ENCODE measurements around the gene SPATA13. TPM values are rescaled to one million over a fixed set of nuclear protein-coding genes. Genes with fewer than 3 reads are reported as not detected.

Gene SPATA13
- total RNA-seq, 1 experiment from 2014 or later: 21.4 TPM

DNA sequence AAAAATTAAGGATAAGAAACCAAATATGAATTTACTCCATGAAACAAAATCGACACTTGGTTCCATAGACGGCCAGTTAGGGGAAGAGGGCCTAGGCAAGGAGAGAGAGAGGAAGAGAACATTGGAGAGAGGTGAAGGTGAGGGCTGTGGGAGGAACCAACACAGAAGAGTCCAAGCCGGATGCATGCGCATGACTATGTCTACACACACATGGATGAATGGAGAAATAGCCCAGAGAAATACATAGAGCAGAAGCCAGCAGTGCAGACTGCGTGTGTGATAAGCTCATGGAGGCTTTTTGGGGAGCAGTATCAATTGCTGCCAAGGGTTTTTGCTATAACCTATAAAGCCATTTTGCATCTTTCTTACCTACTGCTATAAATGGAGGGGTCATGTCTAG lies 81.6 kb downstream of the SPATA13 start:
- Histone ChIP-seq H3K9me2 (ENCODE audit: insufficient read depth) (no peaks in the 10 kb centered on the region), H2AFZ (ENCODE audit: low read depth, low read length, poor library complexity, severe bottlenecking) (no peak overlapping the region), H3K79me2 (ENCODE audit: insufficient read depth, low read length) (peaks cover 36% of the 10 kb centered on the region; the same call in 1 of the 2 replicates), H3K4me2 (ENCODE audit: low read length) (no peak overlapping the region), H3K36me3 (ENCODE audit: control insufficient read depth in 1 of 2, insufficient read depth in 2 of 2, low read length in 2 of 2) (no peaks in the 10 kb centered on the region), H3K4me1 (ENCODE audit: control insufficient read depth in 1 of 2, insufficient read depth in 2 of 2, low read length in 2 of 2) (peaks cover 0 to 14% of the 10 kb centered on the region in 2 experiments; a peak in 2 of 4 replicates), H4K20me1 (ENCODE audit: insufficient read depth) (no peaks in the 10 kb centered on the region), H3K27me3 (ENCODE audit: insufficient read depth, low read length) (no peaks in the 10 kb centered on the region), H3K27ac (ENCODE audit: low read depth, low read length) (no peak overlapping the region), H3K9me3 (ENCODE audit: control insufficient read depth in 1 of 2, insufficient read depth in 1 of 2, low read depth in 1 of 2, low read length in 2 of 2) (no peaks in the 10 kb centered on the region), H3K4me3 (replicated peaks in 1 of 2; ENCODE audit: low read depth in 1 of 2, low read length in 2 of 2) (no peak overlapping the region), H3K9ac (ENCODE audit: low read length) (no peak overlapping the region)
- ChIA-PET CTCF (no interaction called here), POLR2A (no interaction called here), RAD21 (ENCODE audit: low non-redundant PET in 1 of 2, low total read pairs in 2 of 2, uncharacterized antibody in 2 of 2, unreplicated experiment in 2 of 2) (no interaction called here)
- ATAC-seq: no peak
- intact Hi-C loops (cut with micrococcal nuclease): no loop called here
- TF ChIP-seq, protein P1, sequence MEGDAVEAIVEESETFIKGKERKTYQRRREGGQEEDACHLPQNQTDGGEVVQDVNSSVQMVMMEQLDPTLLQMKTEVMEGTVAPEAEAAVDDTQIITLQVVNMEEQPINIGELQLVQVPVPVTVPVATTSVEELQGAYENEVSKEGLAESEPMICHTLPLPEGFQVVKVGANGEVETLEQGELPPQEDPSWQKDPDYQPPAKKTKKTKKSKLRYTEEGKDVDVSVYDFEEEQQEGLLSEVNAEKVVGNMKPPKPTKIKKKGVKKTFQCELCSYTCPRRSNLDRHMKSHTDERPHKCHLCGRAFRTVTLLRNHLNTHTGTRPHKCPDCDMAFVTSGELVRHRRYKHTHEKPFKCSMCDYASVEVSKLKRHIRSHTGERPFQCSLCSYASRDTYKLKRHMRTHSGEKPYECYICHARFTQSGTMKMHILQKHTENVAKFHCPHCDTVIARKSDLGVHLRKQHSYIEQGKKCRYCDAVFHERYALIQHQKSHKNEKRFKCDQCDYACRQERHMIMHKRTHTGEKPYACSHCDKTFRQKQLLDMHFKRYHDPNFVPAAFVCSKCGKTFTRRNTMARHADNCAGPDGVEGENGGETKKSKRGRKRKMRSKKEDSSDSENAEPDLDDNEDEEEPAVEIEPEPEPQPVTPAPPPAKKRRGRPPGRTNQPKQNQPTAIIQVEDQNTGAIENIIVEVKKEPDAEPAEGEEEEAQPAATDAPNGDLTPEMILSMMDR (IDR thresholded peaks at IDR 0.05 in 2 of 3, conservative IDR thresholded peaks at IDR 0.05 in 1 of 3; ENCODE audit: borderline replicate concordance in 1 of 3, insufficient read depth in 1 of 3, low read depth in 2 of 3, low read length in 2 of 3): no peak
- no peak for DNase-seq (ENCODE audit: low read depth, low spot score)
- BruUV-seq (replicated peaks): no TSS peak

DNA sequence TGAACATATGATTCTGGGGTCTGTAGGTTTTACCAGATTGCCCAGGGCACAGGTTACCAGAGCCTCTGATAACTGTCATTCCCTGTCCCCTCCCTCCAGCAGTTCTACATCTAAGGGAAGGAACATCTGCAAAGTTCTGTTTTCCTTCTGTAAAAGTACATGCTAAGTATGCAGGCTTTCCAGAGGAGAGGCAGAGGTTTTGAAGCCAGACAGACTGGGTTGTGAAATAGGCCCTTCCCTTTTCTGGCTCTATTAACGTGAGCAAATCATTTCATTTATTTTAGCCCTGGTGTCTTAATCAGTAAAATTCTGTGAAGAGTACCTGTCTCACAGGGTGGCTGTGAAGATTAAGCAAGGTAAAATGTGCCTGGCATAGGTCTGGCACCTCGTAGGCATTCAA lies 82.8 kb downstream of the SPATA13 start:
- no TSS peak for BruUV-seq (replicated peaks)
- Histone ChIP-seq H3K79me2 (ENCODE audit: insufficient read depth, low read length) (peaks cover 40% of the 10 kb centered on the region; the same call in 1 of the 2 replicates), H3K9me2 (ENCODE audit: insufficient read depth) (no peaks in the 10 kb centered on the region), H3K9ac (ENCODE audit: low read length) (no peak overlapping the region), H3K4me3 (replicated peaks in 1 of 2; ENCODE audit: low read depth in 1 of 2, low read length in 2 of 2) (no peak overlapping the region), H3K9me3 (ENCODE audit: control insufficient read depth in 1 of 2, insufficient read depth in 1 of 2, low read depth in 1 of 2, low read length in 2 of 2) (no peaks in the 10 kb centered on the region), H3K27me3 (ENCODE audit: insufficient read depth, low read length) (no peaks in the 10 kb centered on the region), H3K36me3 (ENCODE audit: control insufficient read depth in 1 of 2, insufficient read depth in 2 of 2, low read length in 2 of 2) (no peaks in the 10 kb centered on the region), H3K4me2 (ENCODE audit: low read length) (no peak overlapping the region), H3K4me1 (ENCODE audit: control insufficient read depth in 1 of 2, insufficient read depth in 2 of 2, low read length in 2 of 2) (peaks cover 0 to 14% of the 10 kb centered on the region in 2 experiments; a peak in 2 of 4 replicates), H3K27ac (ENCODE audit: low read depth, low read length) (no peak overlapping the region), H4K20me1 (ENCODE audit: insufficient read depth) (no peaks in the 10 kb centered on the region), H2AFZ (ENCODE audit: low read depth, low read length, poor library complexity, severe bottlenecking) (no peak overlapping the region)
- RAD21 ChIA-PET (ENCODE audit: low non-redundant PET in 1 of 2, low total read pairs in 2 of 2, uncharacterized antibody in 2 of 2, unreplicated experiment in 2 of 2): no interaction called here
- CTCF ChIA-PET: no interaction called here
- POLR2A ChIA-PET: no interaction called here
- no peak for ATAC-seq
- intact Hi-C loops (cut with micrococcal nuclease): no loop called here
- no peak for DNase-seq (ENCODE audit: low read depth, low spot score)
- TF ChIP-seq POLR2AphosphoS5 (IDR thresholded peaks at IDR 0.05; ENCODE audit: low read depth, low read length) (no peak), ZNF274 (IDR thresholded peaks at IDR 0.05; ENCODE audit: low read depth, low read length) (no peak), SRF (IDR thresholded peaks at IDR 0.05; ENCODE audit: low read depth) (no peak), POLR2A (IDR thresholded peaks at IDR 0.05; ENCODE audit: borderline replicate concordance, extremely low read depth, insufficient read depth, insufficient read length) (no peak), SP1 (IDR thresholded peaks at IDR 0.05; ENCODE audit: low read depth) (no peak), CBX3 (IDR thresholded peaks at IDR 0.05; ENCODE audit: low read depth) (no peak), SIN3A (IDR thresholded peaks at IDR 0.05; ENCODE audit: low read depth) (no peak), EGR1 (IDR thresholded peaks at IDR 0.05; ENCODE audit: low read depth) (no peak), EZH2 (IDR thresholded peaks at IDR 0.05) (no peak)
- TF ChIP-seq, protein P2, sequence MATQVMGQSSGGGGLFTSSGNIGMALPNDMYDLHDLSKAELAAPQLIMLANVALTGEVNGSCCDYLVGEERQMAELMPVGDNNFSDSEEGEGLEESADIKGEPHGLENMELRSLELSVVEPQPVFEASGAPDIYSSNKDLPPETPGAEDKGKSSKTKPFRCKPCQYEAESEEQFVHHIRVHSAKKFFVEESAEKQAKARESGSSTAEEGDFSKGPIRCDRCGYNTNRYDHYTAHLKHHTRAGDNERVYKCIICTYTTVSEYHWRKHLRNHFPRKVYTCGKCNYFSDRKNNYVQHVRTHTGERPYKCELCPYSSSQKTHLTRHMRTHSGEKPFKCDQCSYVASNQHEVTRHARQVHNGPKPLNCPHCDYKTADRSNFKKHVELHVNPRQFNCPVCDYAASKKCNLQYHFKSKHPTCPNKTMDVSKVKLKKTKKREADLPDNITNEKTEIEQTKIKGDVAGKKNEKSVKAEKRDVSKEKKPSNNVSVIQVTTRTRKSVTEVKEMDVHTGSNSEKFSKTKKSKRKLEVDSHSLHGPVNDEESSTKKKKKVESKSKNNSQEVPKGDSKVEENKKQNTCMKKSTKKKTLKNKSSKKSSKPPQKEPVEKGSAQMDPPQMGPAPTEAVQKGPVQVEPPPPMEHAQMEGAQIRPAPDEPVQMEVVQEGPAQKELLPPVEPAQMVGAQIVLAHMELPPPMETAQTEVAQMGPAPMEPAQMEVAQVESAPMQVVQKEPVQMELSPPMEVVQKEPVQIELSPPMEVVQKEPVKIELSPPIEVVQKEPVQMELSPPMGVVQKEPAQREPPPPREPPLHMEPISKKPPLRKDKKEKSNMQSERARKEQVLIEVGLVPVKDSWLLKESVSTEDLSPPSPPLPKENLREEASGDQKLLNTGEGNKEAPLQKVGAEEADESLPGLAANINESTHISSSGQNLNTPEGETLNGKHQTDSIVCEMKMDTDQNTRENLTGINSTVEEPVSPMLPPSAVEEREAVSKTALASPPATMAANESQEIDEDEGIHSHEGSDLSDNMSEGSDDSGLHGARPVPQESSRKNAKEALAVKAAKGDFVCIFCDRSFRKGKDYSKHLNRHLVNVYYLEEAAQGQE (IDR thresholded peaks at IDR 0.05; ENCODE audit: low read depth): no peak
- TF ChIP-seq, protein P3, sequence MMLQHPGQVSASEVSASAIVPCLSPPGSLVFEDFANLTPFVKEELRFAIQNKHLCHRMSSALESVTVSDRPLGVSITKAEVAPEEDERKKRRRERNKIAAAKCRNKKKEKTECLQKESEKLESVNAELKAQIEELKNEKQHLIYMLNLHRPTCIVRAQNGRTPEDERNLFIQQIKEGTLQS (IDR thresholded peaks at IDR 0.05): no peak
- TF ChIP-seq, protein P4, sequence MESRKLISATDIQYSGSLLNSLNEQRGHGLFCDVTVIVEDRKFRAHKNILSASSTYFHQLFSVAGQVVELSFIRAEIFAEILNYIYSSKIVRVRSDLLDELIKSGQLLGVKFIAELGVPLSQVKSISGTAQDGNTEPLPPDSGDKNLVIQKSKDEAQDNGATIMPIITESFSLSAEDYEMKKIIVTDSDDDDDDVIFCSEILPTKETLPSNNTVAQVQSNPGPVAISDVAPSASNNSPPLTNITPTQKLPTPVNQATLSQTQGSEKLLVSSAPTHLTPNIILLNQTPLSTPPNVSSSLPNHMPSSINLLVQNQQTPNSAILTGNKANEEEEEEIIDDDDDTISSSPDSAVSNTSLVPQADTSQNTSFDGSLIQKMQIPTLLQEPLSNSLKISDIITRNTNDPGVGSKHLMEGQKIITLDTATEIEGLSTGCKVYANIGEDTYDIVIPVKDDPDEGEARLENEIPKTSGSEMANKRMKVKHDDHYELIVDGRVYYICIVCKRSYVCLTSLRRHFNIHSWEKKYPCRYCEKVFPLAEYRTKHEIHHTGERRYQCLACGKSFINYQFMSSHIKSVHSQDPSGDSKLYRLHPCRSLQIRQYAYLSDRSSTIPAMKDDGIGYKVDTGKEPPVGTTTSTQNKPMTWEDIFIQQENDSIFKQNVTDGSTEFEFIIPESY (IDR thresholded peaks at IDR 0.05; ENCODE audit: extremely low read depth, insufficient replicate concordance, low read length): no peak

Data from HCT116 (cell line).